ENCODE data around the gene L3MBTL4.

The L3MBTL4 gene

DNA sequence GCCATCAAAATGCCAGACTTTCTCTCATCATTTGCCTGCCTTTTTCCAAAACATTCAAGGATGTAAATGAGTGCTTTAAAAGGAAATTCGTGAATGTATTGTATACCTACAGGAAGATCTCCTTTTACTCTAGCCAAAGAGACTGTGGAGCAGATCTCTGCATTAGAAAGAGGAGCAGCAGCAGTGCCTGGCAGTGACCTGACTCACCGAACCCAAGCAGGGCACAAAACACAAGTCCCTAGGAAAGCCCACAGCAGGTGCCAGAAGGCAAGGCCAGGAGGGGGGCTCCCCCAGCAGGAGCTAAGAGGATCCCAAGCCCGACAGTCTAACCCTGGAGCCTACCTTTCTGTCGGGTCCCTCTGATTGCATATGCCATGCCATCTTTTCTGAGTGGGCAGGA lies 47.9 kb downstream of the L3MBTL4 start:
- TF ChIP-seq, protein P1, sequence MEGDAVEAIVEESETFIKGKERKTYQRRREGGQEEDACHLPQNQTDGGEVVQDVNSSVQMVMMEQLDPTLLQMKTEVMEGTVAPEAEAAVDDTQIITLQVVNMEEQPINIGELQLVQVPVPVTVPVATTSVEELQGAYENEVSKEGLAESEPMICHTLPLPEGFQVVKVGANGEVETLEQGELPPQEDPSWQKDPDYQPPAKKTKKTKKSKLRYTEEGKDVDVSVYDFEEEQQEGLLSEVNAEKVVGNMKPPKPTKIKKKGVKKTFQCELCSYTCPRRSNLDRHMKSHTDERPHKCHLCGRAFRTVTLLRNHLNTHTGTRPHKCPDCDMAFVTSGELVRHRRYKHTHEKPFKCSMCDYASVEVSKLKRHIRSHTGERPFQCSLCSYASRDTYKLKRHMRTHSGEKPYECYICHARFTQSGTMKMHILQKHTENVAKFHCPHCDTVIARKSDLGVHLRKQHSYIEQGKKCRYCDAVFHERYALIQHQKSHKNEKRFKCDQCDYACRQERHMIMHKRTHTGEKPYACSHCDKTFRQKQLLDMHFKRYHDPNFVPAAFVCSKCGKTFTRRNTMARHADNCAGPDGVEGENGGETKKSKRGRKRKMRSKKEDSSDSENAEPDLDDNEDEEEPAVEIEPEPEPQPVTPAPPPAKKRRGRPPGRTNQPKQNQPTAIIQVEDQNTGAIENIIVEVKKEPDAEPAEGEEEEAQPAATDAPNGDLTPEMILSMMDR (IDR thresholded peaks at IDR 0.05; ENCODE audit: borderline replicate concordance, insufficient read depth, low read depth, low read length) = no peak
- no peak overlapping the region for H3K4me3 ChIP-seq (ENCODE audit: low read depth, low read length)

- TF ChIP-seq, protein P1 (IDR thresholded peaks at IDR 0.05; ENCODE audit: borderline replicate concordance, insufficient read depth, low read depth, low read length) = no peak
- H3K4me3 ChIP-seq (ENCODE audit: low read depth, low read length) = no peak overlapping the region
Measured at GRCh38 chr18:6365385-6365784, 49.3 kb downstream of the L3MBTL4 start.

- no peak overlapping the region for H3K4me3 ChIP-seq (ENCODE audit: low read depth, low read length)
- TF ChIP-seq, protein P1 (IDR thresholded peaks at IDR 0.05; ENCODE audit: borderline replicate concordance, insufficient read depth, low read depth, low read length) = no peak
Measured at GRCh38 chr18:6363216-6363615, 51.5 kb downstream of the L3MBTL4 start.

DNA sequence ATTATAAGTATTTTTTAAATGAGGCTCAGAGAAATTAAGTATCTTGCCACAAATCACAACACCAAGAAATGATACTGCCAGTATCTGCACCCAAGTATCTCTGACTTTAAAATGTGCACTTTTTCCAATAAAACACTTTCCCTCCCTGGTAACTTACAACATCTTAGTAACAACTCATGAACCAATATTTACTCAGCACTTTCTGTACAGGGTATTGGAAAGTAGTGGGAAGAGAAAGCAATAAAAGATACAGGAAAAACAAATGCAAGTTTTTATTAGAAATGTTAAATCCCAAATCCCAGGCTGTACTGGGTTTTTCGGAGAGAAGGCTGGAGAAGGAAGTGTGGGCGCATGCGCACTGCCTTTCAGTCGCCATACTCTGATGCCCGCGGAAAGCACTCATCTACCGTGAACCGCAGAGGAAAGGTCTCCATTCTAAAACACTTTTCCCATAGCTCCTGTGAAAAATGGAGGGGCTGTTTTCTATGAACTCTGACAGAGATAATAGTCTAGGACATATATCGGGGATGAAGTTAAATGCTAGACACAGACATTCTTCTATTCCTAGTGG lies 52.1 kb downstream of the L3MBTL4 start:
- TF ChIP-seq, protein P1 (IDR thresholded peaks at IDR 0.05; ENCODE audit: borderline replicate concordance, insufficient read depth, low read depth, low read length) = no peak
- no peak overlapping the region for H3K4me3 ChIP-seq (ENCODE audit: low read depth, low read length)

GRCh38 chr18:6357668-6358067 lies 57.0 kb downstream of the L3MBTL4 start:
- no peak overlapping the region for H3K4me3 ChIP-seq (ENCODE audit: low read depth, low read length)
- TF ChIP-seq, protein P1 (IDR thresholded peaks at IDR 0.05; ENCODE audit: borderline replicate concordance, insufficient read depth, low read depth, low read length) = no peak

GRCh38 chr18:6355789-6356589 lies 58.7 kb downstream of the L3MBTL4 start:
- TF ChIP-seq, protein P1 (IDR thresholded peaks at IDR 0.05; ENCODE audit: borderline replicate concordance, insufficient read depth, low read depth, low read length) = no peak
- no peak overlapping the region for H3K4me3 ChIP-seq (ENCODE audit: low read depth, low read length)

- TF ChIP-seq, protein P1 (IDR thresholded peaks at IDR 0.05; ENCODE audit: borderline replicate concordance, insufficient read depth, low read depth, low read length) = no peak
- no peak overlapping the region for H3K4me3 ChIP-seq (ENCODE audit: low read depth, low read length)
Measured at GRCh38 chr18:6352275-6352674, 62.4 kb downstream of the L3MBTL4 start.
